Measurements from ENCODE around the gene RAB6B.

DNA sequence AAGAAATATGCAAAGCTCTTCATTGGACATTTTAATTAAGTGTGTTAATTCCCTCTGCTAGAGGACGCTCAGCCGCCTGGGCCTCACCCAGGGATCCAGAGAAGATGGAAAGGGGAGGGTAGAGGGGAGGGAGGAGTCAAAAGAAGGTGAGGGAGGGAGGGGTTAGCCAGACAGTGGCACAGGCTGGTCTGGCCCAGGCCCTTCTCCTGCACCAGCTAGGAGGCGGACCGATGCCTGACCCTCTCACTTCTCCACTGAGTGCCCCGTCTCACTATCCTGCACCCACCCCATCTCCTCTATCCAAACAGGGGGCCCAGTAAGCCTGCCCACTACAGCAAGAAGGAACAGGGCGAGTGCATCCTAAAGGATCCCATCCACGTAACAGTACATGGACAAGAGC lies 22.9 kb downstream of the RAB6B start:
- TF ChIP-seq, protein P1, sequence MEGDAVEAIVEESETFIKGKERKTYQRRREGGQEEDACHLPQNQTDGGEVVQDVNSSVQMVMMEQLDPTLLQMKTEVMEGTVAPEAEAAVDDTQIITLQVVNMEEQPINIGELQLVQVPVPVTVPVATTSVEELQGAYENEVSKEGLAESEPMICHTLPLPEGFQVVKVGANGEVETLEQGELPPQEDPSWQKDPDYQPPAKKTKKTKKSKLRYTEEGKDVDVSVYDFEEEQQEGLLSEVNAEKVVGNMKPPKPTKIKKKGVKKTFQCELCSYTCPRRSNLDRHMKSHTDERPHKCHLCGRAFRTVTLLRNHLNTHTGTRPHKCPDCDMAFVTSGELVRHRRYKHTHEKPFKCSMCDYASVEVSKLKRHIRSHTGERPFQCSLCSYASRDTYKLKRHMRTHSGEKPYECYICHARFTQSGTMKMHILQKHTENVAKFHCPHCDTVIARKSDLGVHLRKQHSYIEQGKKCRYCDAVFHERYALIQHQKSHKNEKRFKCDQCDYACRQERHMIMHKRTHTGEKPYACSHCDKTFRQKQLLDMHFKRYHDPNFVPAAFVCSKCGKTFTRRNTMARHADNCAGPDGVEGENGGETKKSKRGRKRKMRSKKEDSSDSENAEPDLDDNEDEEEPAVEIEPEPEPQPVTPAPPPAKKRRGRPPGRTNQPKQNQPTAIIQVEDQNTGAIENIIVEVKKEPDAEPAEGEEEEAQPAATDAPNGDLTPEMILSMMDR (tag by site-specific recombination; IDR thresholded peaks at IDR 0.05), result no peak
- TF ChIP-seq ZNF549 (tag by site-specific recombination; IDR thresholded peaks at IDR 0.05) (no peak), MZF1 (tag by site-specific recombination; IDR thresholded peaks at IDR 0.05; ENCODE audit: borderline replicate concordance) (no peak)
- TF ChIP-seq, protein P2, sequence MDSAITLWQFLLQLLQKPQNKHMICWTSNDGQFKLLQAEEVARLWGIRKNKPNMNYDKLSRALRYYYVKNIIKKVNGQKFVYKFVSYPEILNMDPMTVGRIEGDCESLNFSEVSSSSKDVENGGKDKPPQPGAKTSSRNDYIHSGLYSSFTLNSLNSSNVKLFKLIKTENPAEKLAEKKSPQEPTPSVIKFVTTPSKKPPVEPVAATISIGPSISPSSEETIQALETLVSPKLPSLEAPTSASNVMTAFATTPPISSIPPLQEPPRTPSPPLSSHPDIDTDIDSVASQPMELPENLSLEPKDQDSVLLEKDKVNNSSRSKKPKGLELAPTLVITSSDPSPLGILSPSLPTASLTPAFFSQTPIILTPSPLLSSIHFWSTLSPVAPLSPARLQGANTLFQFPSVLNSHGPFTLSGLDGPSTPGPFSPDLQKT (IDR thresholded peaks at IDR 0.05; ENCODE audit: borderline replicate concordance, low read depth, low read length), result no peak

Data from HEK293 (cell line).